GM21526 (cell line): ENCODE results near the gene BICRA.
"Not testable (repeated sequence)": the region's sequence is repeated elsewhere in the genome, so short reads cannot be mapped to it uniquely, and the experiment has no call there.

ENCODE experiments used
- ATAC-seq: cut with Tn5 transposase; IDR thresholded peaks from one replicate; pipeline ENCODE4 v1.9.1; 2021; ENCODE audit warnings: moderate library complexity; ENCODE audit not compliant: unreplicated experiment, low FRiP score

BICRA gene

GRCh38 chr19:47707135-47707925, 98.4 kb downstream of the BICRA start:
- ATAC-seq = no peak

GRCh38 chr19:47711652-47712242, 102.8 kb downstream of the BICRA start:
- no peak for ATAC-seq

- no peak for ATAC-seq
These were observed 104.4 kb downstream of the BICRA start, which contains the start of gene EHD2 for GRCh38 chr19:47713046-47714021. TSS of gene EHD2 (plus strand) at chr19:47713422. CDS start at chr19:47716613, 3,191 bp downstream.

GRCh38 chr19:47714339-47714738, 105.4 kb downstream of the BICRA start:
- ATAC-seq = no peak

- ATAC-seq = not testable (repeated sequence)
These were observed 105.9 kb downstream of the BICRA start for GRCh38 chr19:47714855-47715254.

- ATAC-seq = no peak
These were observed 107.5 kb downstream of the BICRA start for GRCh38 chr19:47716270-47716937.

- not testable (repeated sequence) for ATAC-seq
These were observed 109.6 kb downstream of the BICRA start for GRCh38 chr19:47718415-47719046.

- no peak for ATAC-seq
These were observed 110.3 kb downstream of the BICRA start for GRCh38 chr19:47719047-47719859.

GRCh38 chr19:47720669-47721422, 111.9 kb downstream of the BICRA start:
- ATAC-seq = no peak

GRCh38 chr19:47723581-47723940, 114.6 kb downstream of the BICRA start:
- no peak for ATAC-seq

- no peak for ATAC-seq
These were observed 116.9 kb downstream of the BICRA start for GRCh38 chr19:47725759-47726401.

GRCh38 chr19:47726467-47726866, 117.5 kb downstream of the BICRA start:
- no peak for ATAC-seq

- ATAC-seq = not testable (repeated sequence)
These were observed 119.4 kb downstream of the BICRA start for GRCh38 chr19:47728295-47728694.

- ATAC-seq = no peak
These were observed 120.5 kb downstream of the BICRA start for GRCh38 chr19:47729468-47729798.

- ATAC-seq = no peak
These were observed 121.0 kb downstream of the BICRA start for GRCh38 chr19:47729799-47730520.

GRCh38 chr19:47730521-47730889, 121.6 kb downstream of the BICRA start:
- ATAC-seq = no peak

GRCh38 chr19:47730910-47731309, 122.0 kb downstream of the BICRA start:
- ATAC-seq = no peak
